Activated CD8-positive, alpha-beta T cell treated with anti-CD3 and anti-CD28 coated beads for 36 hours (primary cell): ENCODE results near the gene LYRM9. TPM values are rescaled to one million over a fixed set of nuclear protein-coding genes. Genes with fewer than 3 reads are reported as not detected.

Source experiments
- ATAC-seq: fragments of 200-7000 bp; cut with Tn5 transposase; one replicate; pipeline ENCODE4 v1.10.0; 2021; ENCODE audit warnings: mild to moderate bottlenecking, moderate library complexity
- CTCF ChIA-PET: fragments of 350-600 bp; sonication (Branson Sonifier 250); formaldehyde crosslinking; loops from one replicate; lab custom pipeline; 2021; ENCODE audit warnings: antibody characterized with exemption; lab: Charles Lee
- POLR2A ChIA-PET: fragments of 350-600 bp; sonication (Branson Sonifier 250); formaldehyde crosslinking; loops from one replicate; lab custom pipeline; 2021; ENCODE audit warnings: antibody characterized with exemption; lab: Charles Lee
- DNase-seq: peaks from one replicate; pipeline ENCODE4 v3.0.0-alpha.2; 2020
- H3K27ac Mint-ChIP-seq: one replicate; pipeline ENCODE4 v1.8.0; 2021; ENCODE audit warnings: mild to moderate bottlenecking, mixed read lengths
- H3K27me3 Mint-ChIP-seq: one replicate; pipeline ENCODE4 v1.8.0; 2021; ENCODE audit warnings: mixed read lengths
- H3K36me3 Mint-ChIP-seq: one replicate; pipeline ENCODE4 v1.8.0; 2021; ENCODE audit warnings: low read depth, mixed read lengths
- H3K4me1 Mint-ChIP-seq: one replicate; pipeline ENCODE4 v1.8.0; 2021; ENCODE audit warnings: low read depth, mixed read lengths
- H3K4me3 Mint-ChIP-seq: one replicate; pipeline ENCODE4 v1.8.0; 2021; ENCODE audit warnings: mild to moderate bottlenecking, moderate library complexity, mixed read lengths
- H3K9me3 Mint-ChIP-seq: one replicate; pipeline ENCODE4 v1.8.0; 2021; ENCODE audit warnings: mixed read lengths
- intact Hi-C: fragments of 100-400 bp; cut with micrococcal nuclease; formaldehyde crosslinking; loops from one replicate; pipeline ENCODE4 v1.10.0; 2022
- total RNA-seq, 2 experiments: library from RNA; stranded (reverse); gene quantifications; one replicate each; pipeline ENCODE4 v1.2.3, GENCODE V29; 2021
- TF ChIP-seq, protein P1 (sequence below): fragments of 200-600 bp; IDR thresholded peaks from one replicate; pipeline ENCODE4 v1.8.0; 2022; ENCODE audit warnings: antibody characterized with exemption, mild to moderate bottlenecking

Gene LYRM9
- total RNA-seq, 2 experiments from 2014 or later, result 3.1 to 3.5 TPM

DNA sequence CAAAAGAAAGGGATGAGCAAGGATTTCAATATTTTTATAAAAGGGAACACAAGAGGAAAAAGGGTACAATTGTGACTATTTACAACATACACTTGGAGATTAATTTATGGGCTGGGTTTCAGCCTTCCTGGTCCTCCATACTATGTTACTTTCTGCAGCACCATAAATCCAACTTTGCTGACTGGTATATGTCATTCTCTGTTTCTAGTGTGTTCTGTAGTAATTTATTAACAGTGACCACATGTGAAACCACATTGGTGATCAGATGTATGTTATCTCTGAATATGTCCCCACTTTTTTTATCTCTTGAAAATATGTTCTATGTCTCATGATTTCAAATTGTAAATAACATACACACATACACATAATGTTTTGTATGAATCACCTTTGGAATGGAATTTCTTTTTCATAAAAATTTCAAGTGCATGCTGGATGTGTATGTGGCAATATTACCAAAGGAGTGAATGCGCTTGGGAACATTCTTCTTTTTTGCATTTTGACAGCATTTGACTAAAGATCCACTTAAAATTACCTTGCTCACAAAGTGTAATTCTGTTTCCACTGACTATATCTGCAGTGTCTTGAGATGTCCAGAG is 2.9 kb upstream of the LYRM9 start:
- Mint-ChIP-seq H3K36me3 (no peaks in the 10 kb centered on the region), H3K27me3 (peaks cover 15% of the 10 kb centered on the region), H3K9me3 (no peaks in the 10 kb centered on the region), H3K27ac (no peak overlapping the region), H3K4me1 (peaks cover 12% of the 10 kb centered on the region), H3K4me3 (no peak overlapping the region)
- DNase-seq, result no peak
- ChIA-PET POLR2A (no interaction called here), CTCF (no interaction called here)
- TF ChIP-seq, protein P1, sequence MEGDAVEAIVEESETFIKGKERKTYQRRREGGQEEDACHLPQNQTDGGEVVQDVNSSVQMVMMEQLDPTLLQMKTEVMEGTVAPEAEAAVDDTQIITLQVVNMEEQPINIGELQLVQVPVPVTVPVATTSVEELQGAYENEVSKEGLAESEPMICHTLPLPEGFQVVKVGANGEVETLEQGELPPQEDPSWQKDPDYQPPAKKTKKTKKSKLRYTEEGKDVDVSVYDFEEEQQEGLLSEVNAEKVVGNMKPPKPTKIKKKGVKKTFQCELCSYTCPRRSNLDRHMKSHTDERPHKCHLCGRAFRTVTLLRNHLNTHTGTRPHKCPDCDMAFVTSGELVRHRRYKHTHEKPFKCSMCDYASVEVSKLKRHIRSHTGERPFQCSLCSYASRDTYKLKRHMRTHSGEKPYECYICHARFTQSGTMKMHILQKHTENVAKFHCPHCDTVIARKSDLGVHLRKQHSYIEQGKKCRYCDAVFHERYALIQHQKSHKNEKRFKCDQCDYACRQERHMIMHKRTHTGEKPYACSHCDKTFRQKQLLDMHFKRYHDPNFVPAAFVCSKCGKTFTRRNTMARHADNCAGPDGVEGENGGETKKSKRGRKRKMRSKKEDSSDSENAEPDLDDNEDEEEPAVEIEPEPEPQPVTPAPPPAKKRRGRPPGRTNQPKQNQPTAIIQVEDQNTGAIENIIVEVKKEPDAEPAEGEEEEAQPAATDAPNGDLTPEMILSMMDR, result no peak
- no peak for ATAC-seq
- intact Hi-C loops, result no loop called here

DNA sequence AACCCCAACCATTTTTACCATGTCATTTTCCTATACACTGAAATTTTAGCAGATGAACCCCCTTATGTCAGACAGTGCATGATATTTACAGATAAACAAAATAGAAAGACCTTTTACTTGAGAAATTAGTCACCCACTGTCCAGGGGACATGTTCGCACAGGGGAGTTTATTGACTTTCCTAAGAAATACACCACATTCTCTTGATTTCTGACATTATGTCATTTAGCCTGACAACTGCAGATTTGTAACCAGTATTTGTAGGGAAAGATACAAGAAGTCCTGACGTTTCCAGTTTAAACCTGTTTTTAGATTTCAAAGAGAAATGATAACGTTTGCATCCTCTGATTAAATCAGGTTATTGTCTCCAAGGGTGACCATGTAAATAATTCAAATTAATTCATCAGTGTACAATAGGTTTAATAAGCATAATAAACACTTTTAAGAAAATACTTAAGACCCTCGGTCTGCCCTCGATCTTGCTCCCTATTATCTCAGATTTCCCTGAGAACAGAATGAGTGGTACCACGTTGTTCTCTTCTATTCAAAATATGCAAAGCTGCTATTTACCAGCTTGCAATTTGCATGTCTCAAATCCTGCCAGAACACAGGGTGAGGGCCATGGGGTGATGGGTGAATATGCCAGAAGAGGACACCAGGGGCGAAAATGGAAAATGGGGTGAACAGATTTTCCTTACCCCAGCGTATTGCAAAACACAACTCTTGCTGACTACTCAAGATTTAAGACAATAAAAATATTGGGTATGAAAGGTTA is 2.1 kb upstream of the LYRM9 start:
- DNase-seq (no peak), ATAC-seq (no peak)
- ChIA-PET CTCF (interaction anchor here (3.9 to 4.1 kb wide), 2 partner anchors 13 to 89 kb away, joined by 92 to 113 read pairs; no protein-coding TSS in a partner anchor), POLR2A (interaction anchor here (0.6 kb wide), 1 partner anchor 22 kb away, joined by 3 read pairs; no protein-coding TSS in a partner anchor)
- intact Hi-C loops, result no loop called here
- peaks cover 15% of the 10 kb centered on the region for H3K27me3 Mint-ChIP-seq
- H3K27ac Mint-ChIP-seq, result no peak overlapping the region
- H3K36me3 Mint-ChIP-seq, result no peaks in the 10 kb centered on the region
- H3K4me1 Mint-ChIP-seq, result peaks cover 12% of the 10 kb centered on the region
- H3K9me3 Mint-ChIP-seq, result no peaks in the 10 kb centered on the region
- TF ChIP-seq, protein P1, result no peak
- H3K4me3 Mint-ChIP-seq, result no peak overlapping the region

DNA sequence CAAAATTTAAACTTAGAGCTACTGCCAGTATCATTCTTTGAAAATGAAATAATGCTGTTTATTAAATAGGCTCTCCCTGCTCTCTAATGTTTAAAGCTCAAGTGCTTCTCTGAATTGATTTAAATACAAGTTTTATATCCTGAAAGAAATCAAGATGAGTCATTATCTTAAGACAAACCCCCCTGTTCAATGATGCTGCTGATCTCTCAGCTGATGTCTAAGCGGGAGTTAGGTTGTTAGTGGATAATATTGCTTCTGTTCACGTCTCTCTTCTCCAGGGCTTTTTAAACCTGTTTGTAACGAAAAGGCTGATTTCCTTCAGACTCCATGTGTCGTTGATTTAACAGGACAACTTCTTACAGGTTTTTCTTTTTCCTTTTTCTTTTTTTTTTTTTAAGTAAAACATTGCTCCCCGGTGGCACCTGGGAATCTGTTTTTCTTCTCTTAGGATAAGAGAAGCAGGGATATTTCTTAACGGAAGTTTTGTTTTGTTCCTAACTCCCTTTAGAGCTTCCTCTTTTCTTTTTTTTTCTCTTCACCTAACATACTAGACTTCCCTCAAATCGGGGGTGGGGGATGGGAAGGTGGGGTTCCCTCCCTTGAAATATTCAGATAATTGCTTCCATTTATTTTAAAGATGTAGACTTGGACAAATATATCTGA is 807 bp upstream of the LYRM9 start:
- ChIA-PET CTCF (interaction anchor here (0.5 to 4.1 kb wide), 38 partner anchors 9 to 439 kb away, joined by 3 to 113 read pairs (median 4); partner anchors contain the start of genes NOS2 and TMEM97), POLR2A (interaction anchor here (0.8 to 1.8 kb wide), 4 partner anchors 14 to 123 kb away, joined by 3 to 6 read pairs (median 3); no protein-coding TSS in a partner anchor)
- ATAC-seq (no peak), DNase-seq (no peak)
- Mint-ChIP-seq H3K4me3 (peak overlapping the region; percentile 75), H3K27ac (no peak overlapping the region), H3K36me3 (no peaks in the 10 kb centered on the region), H3K4me1 (peaks cover 13% of the 10 kb centered on the region), H3K27me3 (peaks cover 15% of the 10 kb centered on the region), H3K9me3 (no peaks in the 10 kb centered on the region)
- TF ChIP-seq, protein P1, result no peak
- intact Hi-C loops, result loop anchor here (5.0 kb wide), 2 partner anchors 47 to 87 kb away; no protein-coding TSS in a partner anchor

DNA sequence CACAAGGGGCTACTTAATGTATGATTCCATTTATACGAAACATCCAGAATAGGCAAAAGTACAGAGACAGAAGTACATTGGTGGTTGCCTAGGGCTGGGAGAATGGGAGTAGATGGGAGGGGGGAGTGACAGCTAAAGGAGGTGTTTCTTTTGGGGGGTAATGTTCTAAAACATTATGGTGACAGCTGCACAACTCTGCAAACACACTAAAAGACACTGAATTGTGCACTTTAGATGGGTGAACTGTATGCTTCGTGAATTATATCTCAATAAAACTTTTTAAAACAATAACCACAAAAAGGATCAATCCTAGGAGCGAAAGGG is 661 bp downstream of the LYRM9 start:
- Mint-ChIP-seq H3K27ac (no peak overlapping the region), H3K4me3 (peak overlapping the region; percentile 75), H3K4me1 (peaks cover 22% of the 10 kb centered on the region), H3K9me3 (no peaks in the 10 kb centered on the region), H3K36me3 (no peaks in the 10 kb centered on the region), H3K27me3 (peaks cover 15% of the 10 kb centered on the region)
- intact Hi-C loops, result loop anchor here (5.0 kb wide), 2 partner anchors 45 to 85 kb away; no protein-coding TSS in a partner anchor
- TF ChIP-seq, protein P1, result no peak
- no peak for DNase-seq
- no peak for ATAC-seq
- ChIA-PET CTCF (interaction anchor here (0.7 to 4.1 kb wide), 9 partner anchors 10 to 359 kb away, joined by 3 to 113 read pairs (median 13); partner anchors contain the start of gene NOS2), POLR2A (interaction anchor here (0.6 to 1.8 kb wide), 2 partner anchors 85 to 87 kb away, joined by 4 to 6 read pairs; no protein-coding TSS in a partner anchor)
